CD14-positive monocyte (primary cell): Measurements from ENCODE around the gene AAMP. TPM values are rescaled to one million over a fixed set of nuclear protein-coding genes. Genes with fewer than 3 reads are reported as not detected.

Experiments used
- DNase-seq, 3 donors: peaks; one replicate each; pipeline ENCODE4 v3.0.0-alpha.2; 2011 to 2022
- H2AFZ ChIP-seq: 2 replicates; pipeline ENCODE4 v1.6.0; 2012; ENCODE audit warnings: mild to moderate bottlenecking, low read depth, low read length, inconsistent platforms; ENCODE audit not compliant: insufficient read depth, poor library complexity, severe bottlenecking
- H3K27ac ChIP-seq, 2 donors: 1 replicate in 1 of 2; 2 replicates in 1 of 2; pipeline ENCODE4 v1.5.1; 2012 to 2013; ENCODE audit warnings: low read length in 2 of 2, control low read depth in 1 of 2, inconsistent platforms in 1 of 2, low read depth in 1 of 2, mild to moderate bottlenecking in 1 of 2
- H3K27me3 ChIP-seq, 2 donors: one replicate each; pipeline versions ENCODE4 v1.6.0 to v1.6.1; 2011 to 2013; ENCODE audit warnings: low read length in 2 of 2; ENCODE audit not compliant: control insufficient read depth in 2 of 2, insufficient read depth in 2 of 2
- H3K36me3 ChIP-seq, 2 donors: replicated peaks in 1 of 2; 1 replicate in 1 of 2; 2 replicates in 1 of 2; pipeline versions ENCODE4 v1.5.1 to v1.6.1; 2012 to 2013; ENCODE audit warnings: low read length in 2 of 2, control low read depth in 1 of 2, inconsistent platforms in 1 of 2, mild to moderate bottlenecking in 1 of 2; ENCODE audit not compliant: insufficient read depth in 2 of 2, control insufficient read depth in 1 of 2
- H3K4me1 ChIP-seq, 2 donors: 1 replicate in 1 of 2; 2 replicates in 1 of 2; pipeline versions ENCODE4 v1.5.1 to v1.6.1; 2012 to 2013; ENCODE audit warnings: low read length in 2 of 2, control low read depth in 1 of 2, inconsistent platforms in 1 of 2, mild to moderate bottlenecking in 1 of 2, moderate library complexity in 1 of 2; ENCODE audit not compliant: insufficient read depth in 2 of 2, control insufficient read depth in 1 of 2
- H3K4me2 ChIP-seq: replicated peaks from 2 replicates; pipeline ENCODE3; 2012; ENCODE audit warnings: low read length, moderate library complexity, mild to moderate bottlenecking; ENCODE audit not compliant: poor library complexity, severe bottlenecking; ENCODE audit errors: extremely low read depth
- H3K4me3 ChIP-seq, 3 experiments: fragments of 200-600 bp in 1 of 3; sonication (generic) in 1 of 3; replicated peaks in 1 of 3; 1 replicate in 2 of 3; 2 replicates in 1 of 3; pipeline ENCODE4 v1.5.1; 2011 to 2013; ENCODE audit warnings: low read length in 3 of 3, mild to moderate bottlenecking in 3 of 3, control low read depth in 2 of 3, low read depth in 2 of 3, inconsistent platforms in 1 of 3, moderate library complexity in 1 of 3
- H3K79me2 ChIP-seq: 2 replicates; pipeline ENCODE4 v1.6.0; 2012; ENCODE audit warnings: mild to moderate bottlenecking, control low read depth, inconsistent platforms, low read length, moderate library complexity; ENCODE audit not compliant: insufficient read depth
- H3K9ac ChIP-seq: 2 replicates; pipeline ENCODE4 v1.6.0; 2017; ENCODE audit warnings: low read length, mild to moderate bottlenecking; ENCODE audit not compliant: insufficient read depth, poor library complexity, severe bottlenecking
- H3K9me3 ChIP-seq, 2 donors: replicated peaks in 1 of 2; 1 replicate in 1 of 2; 2 replicates in 1 of 2; pipeline versions ENCODE4 v1.5.1 to v1.6.1; 2012 to 2013; ENCODE audit warnings: low read length in 2 of 2, control low read depth in 1 of 2; ENCODE audit not compliant: control insufficient read depth in 1 of 2, insufficient read depth in 1 of 2
- H4K20me1 ChIP-seq: 2 replicates; pipeline ENCODE4 v1.6.0; 2012; ENCODE audit warnings: mild to moderate bottlenecking, low read length, control low read depth, moderate library complexity; ENCODE audit not compliant: insufficient read depth
- H3K27ac Mint-ChIP-seq, 7 donors: one replicate each; pipeline ENCODE4 v1.8.0; 2020; ENCODE audit warnings: mild to moderate bottlenecking in 7 of 7, mixed read lengths in 7 of 7, moderate library complexity in 6 of 7, inconsistent platforms in 2 of 7
- H3K27me3 Mint-ChIP-seq, 3 donors: one replicate each; pipeline ENCODE4 v1.8.0; 2021 to 2022; ENCODE audit warnings: low read depth in 3 of 3, mild to moderate bottlenecking in 3 of 3, mixed read lengths in 3 of 3, moderate library complexity in 3 of 3, inconsistent platforms in 1 of 3
- H3K36me3 Mint-ChIP-seq, 2 donors: one replicate each; pipeline ENCODE4 v1.8.0; 2020; ENCODE audit warnings: mixed read lengths in 2 of 2, inconsistent platforms in 1 of 2, mild to moderate bottlenecking in 1 of 2
- H3K4me1 Mint-ChIP-seq: one replicate; pipeline ENCODE4 v1.8.0; 2020; ENCODE audit warnings: mild to moderate bottlenecking, mixed read lengths
- H3K4me3 Mint-ChIP-seq, 2 donors: one replicate each; pipeline ENCODE4 v1.8.0; 2020; ENCODE audit warnings: mild to moderate bottlenecking in 2 of 2, mixed read lengths in 2 of 2, moderate library complexity in 1 of 2
- H3K9me3 Mint-ChIP-seq, 7 donors: one replicate each; pipeline ENCODE4 v1.8.0; 2020 to 2022; ENCODE audit warnings: mixed read lengths in 7 of 7, mild to moderate bottlenecking in 6 of 7, moderate library complexity in 6 of 7, inconsistent platforms in 2 of 7
- CTCF ChIP-seq: fragments of 200-600 bp; IDR thresholded peaks from one replicate; pipeline ENCODE4 v1.8.0; 2022; ENCODE audit warnings: antibody characterized with exemption, mild to moderate bottlenecking
- WGBS: methylation state at CpG from one replicate; pipeline ENCODE4 v1.1.5; 2013; ENCODE audit warnings: missing lambda C conversion rate; ENCODE audit not compliant: insufficient coverage; 5-methylcytosine and 5-hydroxymethylcytosine counted together
- intact Hi-C, 2 donors: fragments of 100-400 bp; cut with micrococcal nuclease; formaldehyde crosslinking; loops; one replicate each; pipeline versions ENCODE4 v1.15.0 to v1.15.1; 2023
- polyA plus RNA-seq, 3 donors: library from polyadenylated mRNA; depleted of rRNA in 1 of 3; unstranded in 2 of 3; stranded (reverse) in 1 of 3; fragments of 300-500 nt in 2 of 3; fragments of >200 nt in 1 of 3; fragmentation: Illumina TruSeq in 2 of 3; gene quantifications; 1 replicate in 2 of 3; 2 replicates in 1 of 3; pipeline ENCODE4 v1.2.3, GENCODE V29; 2012 to 2021

Gene AAMP
- polyA plus RNA-seq, 3 donors = 90.8 to 108 (median 98.7) TPM

GRCh38 chr2:218221000-218221399 is 48.9 kb downstream of the AAMP start:
- Histone ChIP-seq H3K9ac (no peak overlapping the region), H3K36me3 (peaks cover 35 to 58% of the 10 kb centered on the region in 2 donors), H3K79me2 (peaks cover 99% of the 10 kb centered on the region), H3K9me3 (no peaks in the 10 kb centered on the region), H3K27me3 (no peaks in the 10 kb centered on the region), H3K4me3 (peak overlapping the region in 1 of 3 experiments; percentile 99), H3K4me1 (peaks cover 74 to 89% of the 10 kb centered on the region in 2 donors), H3K27ac (peak overlapping the region in 1 of 2 donors; percentile 97), H3K4me2 (peak overlapping the region; percentile 93), H4K20me1 (peaks cover 89% of the 10 kb centered on the region), H2AFZ (no peak overlapping the region)
- DNase-seq = peak in 2 of 3 donors; percentile 28 to 52
- Mint-ChIP-seq H3K36me3 (peaks cover 51 to 53% of the 10 kb centered on the region in 2 donors), H3K27me3 (no peaks in the 10 kb centered on the region), H3K4me1 (peaks cover 76% of the 10 kb centered on the region), H3K9me3 (no peaks in the 10 kb centered on the region), H3K27ac (peak overlapping the region in 5 of 7 donors; percentile 64 to 96 (median 88)), H3K4me3 (peak overlapping the region; percentile 56 to 95)
- intact Hi-C loops = loop anchor here in 1 of 2 donors (5.0 kb wide), 1 partner anchor 41 kb away; the partner anchor contains the start of gene GPBAR1
- no CpG with 5 or more reads among the region's 5 CpGs for WGBS
- no peak for TF ChIP-seq CTCF

GRCh38 chr2:218219934-218220333 is 50.0 kb downstream of the AAMP start:
- peak overlapping the region; percentile 78 to 99 (median 99) for H3K4me3 ChIP-seq
- Mint-ChIP-seq H3K27ac (peak overlapping the region; percentile 0 to 100 (median 88)), H3K9me3 (no peaks in the 10 kb centered on the region), H3K27me3 (no peaks in the 10 kb centered on the region), H3K36me3 (peaks cover 41 to 42% of the 10 kb centered on the region in 2 donors), H3K4me1 (peaks cover 69% of the 10 kb centered on the region), H3K4me3 (peak overlapping the region; percentile 91 to 95)
- no peak for TF ChIP-seq CTCF
- H3K4me1 ChIP-seq = peaks cover 66 to 81% of the 10 kb centered on the region in 2 donors
- no peaks in the 10 kb centered on the region for H3K9me3 ChIP-seq
- H3K4me2 ChIP-seq = peak overlapping the region; percentile 93
- no CpG with 5 or more reads among the region's 2 CpGs for WGBS
- H2AFZ ChIP-seq = no peak overlapping the region
- no peak for DNase-seq
- H3K79me2 ChIP-seq = peaks cover 91% of the 10 kb centered on the region
- peaks cover 25 to 47% of the 10 kb centered on the region in 2 donors for H3K36me3 ChIP-seq
- intact Hi-C loops = loop anchor here (5.0 kb wide), 3 partner anchors 37 to 177 kb away; partner anchors contain the start of genes CTDSP1 (in 1 of the 2) and GPBAR1 (in 1 of the 2)
- no peaks in the 10 kb centered on the region for H3K27me3 ChIP-seq
- H3K27ac ChIP-seq = peak overlapping the region in 1 of 2 donors; percentile 97
- peaks cover 78% of the 10 kb centered on the region for H4K20me1 ChIP-seq
- peak overlapping the region; percentile 99 for H3K9ac ChIP-seq
